HCT116 (cell line): Measurements from ENCODE around the gene CLTRN. TPM values are rescaled to one million over a fixed set of nuclear protein-coding genes. Genes with fewer than 3 reads are reported as not detected.

Experiments
- ATAC-seq: fragments of 200-7000 bp; cut with Tn5 transposase; 2 replicates; pipeline ENCODE4 v1.9.1; 2020; ENCODE audit warnings: mild to moderate bottlenecking, moderate library complexity
- BruUV-seq: library from RNA; stranded (reverse); fragments of 400-500 nt; replicated peaks from 2 replicates; lab custom pipeline; 2021; lab: Mats Ljungman, UMichigan
- CTCF ChIA-PET: fragments of 300-600 bp; sonication (Branson Sonifier 250); formaldehyde crosslinking; loops from one replicate; lab custom pipeline; 2021; ENCODE audit warnings: antibody characterized with exemption; lab: Charles Lee
- POLR2A ChIA-PET: fragments of 300-600, 350-600 bp; sonication (Branson Sonifier 250); formaldehyde crosslinking; loops from one replicate; lab custom pipeline; 2021; ENCODE audit warnings: antibody characterized with exemption; lab: Charles Lee
- RAD21 ChIA-PET, 2 experiments: fragments of 300-600 bp; sonication (Branson Sonifier 250); formaldehyde crosslinking; loops; one replicate each; lab custom pipeline; 2023; ENCODE audit warnings: low total read pairs in 2 of 2; ENCODE audit not compliant: uncharacterized antibody in 2 of 2, unreplicated experiment in 2 of 2, low non-redundant PET in 1 of 2; lab: Charles Lee
- DNase-seq: peaks from one replicate; pipeline ENCODE4 v3.0.0-alpha.2; 2010; ENCODE audit warnings: low read depth, low spot score
- H2AFZ ChIP-seq: fragments of 200-600 bp; shearing (Covaris generic), sonication (generic); 2 replicates; pipeline ENCODE4 v1.6.1; 2017; ENCODE audit warnings: low read depth, mixed run types, mixed read lengths, antibody characterized with exemption, low read length; ENCODE audit not compliant: poor library complexity, severe bottlenecking
- H3K27ac ChIP-seq: 2 replicates; pipeline ENCODE4 v1.5.1; 2012; ENCODE audit warnings: low read depth, low read length
- H3K27me3 ChIP-seq: fragments of 200-600 bp; sonication (generic); 2 replicates; pipeline ENCODE4 v1.6.1; 2016; ENCODE audit warnings: mixed run types, low read length, mixed read lengths; ENCODE audit not compliant: insufficient read depth
- H3K36me3 ChIP-seq, 2 experiments: fragments of 200-500 bp in 1 of 2; fragments of 200-600 bp in 1 of 2; sonication (Bioruptor generic) in 1 of 2; sonication (generic) in 1 of 2; 2 replicates each; pipeline versions ENCODE4 v1.5.1 to v1.6.1; 2014 to 2016; ENCODE audit warnings: low read length in 2 of 2, inconsistent platforms in 1 of 2, mixed read lengths in 1 of 2, mixed run types in 1 of 2; ENCODE audit not compliant: insufficient read depth in 2 of 2, control insufficient read depth in 1 of 2
- H3K4me1 ChIP-seq, 2 experiments: fragments of 200-600 bp in 1 of 2; sonication (generic) in 1 of 2; 2 replicates each; pipeline versions ENCODE4 v1.5.1 to v1.6.1; 2012 to 2017; ENCODE audit warnings: low read length in 2 of 2, inconsistent platforms in 1 of 2, mild to moderate bottlenecking in 1 of 2, mixed read lengths in 1 of 2, mixed run types in 1 of 2, moderate library complexity in 1 of 2; ENCODE audit not compliant: insufficient read depth in 2 of 2, control insufficient read depth in 1 of 2
- H3K4me2 ChIP-seq: fragments of 200-600 bp; sonication (generic); 2 replicates; pipeline ENCODE4 v1.6.1; 2017; ENCODE audit warnings: mixed run types, low read length, mixed read lengths
- H3K4me3 ChIP-seq, 2 experiments: fragments of 200-600 bp in 1 of 2; sonication (generic) in 1 of 2; replicated peaks in 1 of 2; 2 replicates each; pipeline ENCODE4 v1.5.1; 2011 to 2016; ENCODE audit warnings: low read length in 2 of 2, control low read depth in 1 of 2, low read depth in 1 of 2, mild to moderate bottlenecking in 1 of 2, mixed read lengths in 1 of 2, mixed run types in 1 of 2
- H3K79me2 ChIP-seq: fragments of 200-600 bp; sonication (generic); 2 replicates; pipeline ENCODE4 v1.6.1; 2017; ENCODE audit warnings: mild to moderate bottlenecking, mixed run types, low read length, moderate library complexity, mixed read lengths; ENCODE audit not compliant: insufficient read depth
- H3K9ac ChIP-seq: fragments of 200-600 bp; sonication (generic); 2 replicates; pipeline ENCODE4 v1.6.1; 2016; ENCODE audit warnings: low read length, mixed read lengths
- H3K9me2 ChIP-seq: fragments of 200-600 bp; sonication (generic), shearing (Covaris generic); 2 replicates; pipeline ENCODE4 v1.6.1; 2017; ENCODE audit warnings: mixed run types, mild to moderate bottlenecking, moderate library complexity; ENCODE audit not compliant: insufficient read depth
- H3K9me3 ChIP-seq, 2 experiments: fragments of 200-500 bp in 1 of 2; fragments of 200-600 bp in 1 of 2; sonication (Bioruptor generic) in 1 of 2; sonication (generic) in 1 of 2; 2 replicates each; pipeline ENCODE4 v1.6.1; 2014 to 2017; ENCODE audit warnings: low read length in 2 of 2, mixed read lengths in 2 of 2, inconsistent platforms in 1 of 2, low read depth in 1 of 2, mild to moderate bottlenecking in 1 of 2, mixed run types in 1 of 2, moderate library complexity in 1 of 2; ENCODE audit not compliant: control insufficient read depth in 1 of 2, insufficient read depth in 1 of 2
- H4K20me1 ChIP-seq: fragments of 200-600 bp; sonication (generic), shearing (Covaris generic); 2 replicates; pipeline ENCODE4 v1.6.1; 2017; ENCODE audit warnings: mixed run types, mild to moderate bottlenecking, moderate library complexity; ENCODE audit not compliant: insufficient read depth
- CBX3 ChIP-seq: IDR thresholded peaks from 2 replicates; pipeline ENCODE4 v1.6.1; 2012; ENCODE audit warnings: low read depth
- CEBPB ChIP-seq: IDR thresholded peaks from 2 replicates; pipeline ENCODE4 v1.6.1; 2012; ENCODE audit warnings: low read depth
- EGR1 ChIP-seq: IDR thresholded peaks from 2 replicates; pipeline ENCODE4 v1.6.1; 2012; ENCODE audit warnings: low read depth
- ELF1 ChIP-seq: IDR thresholded peaks from 2 replicates; pipeline ENCODE4 v1.6.1; 2012; ENCODE audit warnings: low read depth, borderline replicate concordance
- EZH2phosphoT487 ChIP-seq: fragments of 200-600 bp; IDR thresholded peaks from 2 replicates; pipeline ENCODE4 v1.6.1; 2018; ENCODE audit warnings: antibody characterized with exemption, borderline replicate concordance
- POLR2A ChIP-seq: IDR thresholded peaks from 2 replicates; pipeline ENCODE4 v1.7.0; 2011; ENCODE audit warnings: borderline replicate concordance; ENCODE audit not compliant: insufficient read depth, insufficient read length; ENCODE audit errors: extremely low read depth
- RAD21 ChIP-seq: IDR thresholded peaks from 2 replicates; pipeline ENCODE4 v1.6.1; 2012; ENCODE audit warnings: low read depth, mild to moderate bottlenecking
- REST ChIP-seq: IDR thresholded peaks from 2 replicates; pipeline ENCODE4 v1.6.1; 2012; ENCODE audit warnings: low read depth
- SP1 ChIP-seq: IDR thresholded peaks from 2 replicates; pipeline ENCODE4 v1.6.1; 2012; ENCODE audit warnings: low read depth
- SRF ChIP-seq: IDR thresholded peaks from 2 replicates; pipeline ENCODE4 v1.6.1; 2012; ENCODE audit warnings: low read depth
- TCF7L2 ChIP-seq: IDR thresholded peaks from 2 replicates; pipeline ENCODE4 v1.7.0; 2011; ENCODE audit warnings: borderline replicate concordance, inconsistent platforms; ENCODE audit not compliant: insufficient read depth, insufficient read length; ENCODE audit errors: extremely low read depth
- YY1 ChIP-seq: IDR thresholded peaks from 2 replicates; pipeline ENCODE4 v1.6.1; 2011; ENCODE audit warnings: low read length, low read depth, moderate library complexity, mild to moderate bottlenecking; ENCODE audit not compliant: insufficient replicate concordance; ENCODE audit errors: extremely low read depth
- ZBTB33 ChIP-seq: IDR thresholded peaks from 2 replicates; pipeline ENCODE4 v1.6.1; 2011; ENCODE audit warnings: mild to moderate bottlenecking, low read length, moderate library complexity; ENCODE audit not compliant: insufficient replicate concordance; ENCODE audit errors: extremely low read depth
- ZFX ChIP-seq: fragments of 450-650 bp; IDR thresholded peaks from 2 replicates; pipeline ENCODE4 v1.6.1; 2017
- ZNF274 ChIP-seq: fragments of 200-500 bp; sonication (Bioruptor generic); IDR thresholded peaks from 2 replicates; pipeline ENCODE4 v1.6.1; 2014; ENCODE audit warnings: mild to moderate bottlenecking, low read depth, low read length, inconsistent platforms
- intact Hi-C: fragments of 100-400 bp; cut with micrococcal nuclease; formaldehyde crosslinking; loops from 2 replicates; pipeline ENCODE4 v1.10.0; 2022
- total RNA-seq: library from RNA; stranded (reverse); gene quantifications from one replicate; pipeline ENCODE4 v1.2.1, GENCODE V29; 2021; ENCODE audit not compliant: unreplicated experiment
- TF ChIP-seq, protein P1 (sequence below): IDR thresholded peaks from 2 replicates; pipeline ENCODE4 v1.6.1; 2012

Gene CLTRN
- total RNA-seq, 1 experiment from 2014 or later = 0.25 TPM

- no TSS peak for BruUV-seq
- ATAC-seq = no peak
- CTCF ChIA-PET = no interaction called here
These were observed 31.9 kb upstream of the CLTRN start for GRCh38 chrX:15696516-15696915.

GRCh38 chrX:15694941-15695451 is 30.4 kb upstream of the CLTRN start:
- intact Hi-C loops = no loop called here
- H3K9me2 ChIP-seq = no peaks in the 10 kb centered on the region
- no peaks in the 10 kb centered on the region for H3K4me1 ChIP-seq
- H3K27ac ChIP-seq = no peak overlapping the region
- H3K9ac ChIP-seq = no peak overlapping the region
- POLR2A ChIA-PET = no interaction called here
- no peak overlapping the region for H3K4me2 ChIP-seq
- peaks cover 2% of the 10 kb centered on the region; the same call in 1 of the 2 replicates for H3K79me2 ChIP-seq
- no peak overlapping the region for H2AFZ ChIP-seq
- no TSS peak for BruUV-seq
- H3K9me3 ChIP-seq = no peaks in the 10 kb centered on the region
- H3K36me3 ChIP-seq = peaks cover 0 to 2% of the 10 kb centered on the region in 2 experiments; a peak in 1 of 4 replicates
- H4K20me1 ChIP-seq = no peaks in the 10 kb centered on the region
- CTCF ChIA-PET = no interaction called here
- ATAC-seq (no peak), DNase-seq (no peak)
- RAD21 ChIA-PET = no interaction called here
- H3K27me3 ChIP-seq = no peaks in the 10 kb centered on the region
- H3K4me3 ChIP-seq = no peak overlapping the region
- TF ChIP-seq EGR1 = no peak
- no peak for TF ChIP-seq TCF7L2
- TF ChIP-seq SRF = no peak
- no peak for TF ChIP-seq POLR2A
- no peak for TF ChIP-seq EZH2phosphoT487
- no peak for TF ChIP-seq SP1
- no peak for TF ChIP-seq CEBPB
- no peak for TF ChIP-seq RAD21
- TF ChIP-seq ZBTB33 = no peak
- TF ChIP-seq REST = no peak
- no peak for TF ChIP-seq ZFX
- TF ChIP-seq ELF1 = no peak
- TF ChIP-seq YY1 = no peak
- TF ChIP-seq, protein P1, sequence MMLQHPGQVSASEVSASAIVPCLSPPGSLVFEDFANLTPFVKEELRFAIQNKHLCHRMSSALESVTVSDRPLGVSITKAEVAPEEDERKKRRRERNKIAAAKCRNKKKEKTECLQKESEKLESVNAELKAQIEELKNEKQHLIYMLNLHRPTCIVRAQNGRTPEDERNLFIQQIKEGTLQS = no peak

More at GRCh38 chrX:15696516-15696915, 31.9 kb upstream of the CLTRN start:
- no peak overlapping the region for H3K27ac ChIP-seq
- no peak for DNase-seq
- RAD21 ChIA-PET = no interaction called here
- no peaks in the 10 kb centered on the region for H3K4me1 ChIP-seq
- H2AFZ ChIP-seq = no peak overlapping the region
- POLR2A ChIA-PET = no interaction called here
- no peak overlapping the region for H3K4me2 ChIP-seq
- intact Hi-C loops = no loop called here
- no peaks in the 10 kb centered on the region for H4K20me1 ChIP-seq
- H3K4me3 ChIP-seq = no peak overlapping the region
- H3K36me3 ChIP-seq = no peaks in the 10 kb centered on the region
- no peaks in the 10 kb centered on the region for H3K27me3 ChIP-seq
- no peak overlapping the region for H3K9ac ChIP-seq
- no peaks in the 10 kb centered on the region for H3K9me2 ChIP-seq
- no peaks in the 10 kb centered on the region for H3K9me3 ChIP-seq
- no peak for TF ChIP-seq CBX3
- TF ChIP-seq SP1 = no peak
- TF ChIP-seq ZNF274 = no peak
- H3K79me2 ChIP-seq = no peaks in the 10 kb centered on the region; the same call in 1 of the 2 replicates
